Mononuclear cell (primary cell): ENCODE data around the gene MBOAT2. TPM values are rescaled to one million over a fixed set of nuclear protein-coding genes. Genes with fewer than 3 reads are reported as not detected.

Experiments
- H3K27me3 ChIP-seq: 2 replicates; pipeline ENCODE4 v1.6.0; 2011; ENCODE audit warnings: low read length, control low read depth; ENCODE audit not compliant: insufficient read depth
- H3K4me1 ChIP-seq: 2 replicates; pipeline ENCODE4 v1.5.1; 2011; ENCODE audit warnings: mild to moderate bottlenecking, low read length, control low read depth; ENCODE audit not compliant: insufficient read depth
- H3K4me3 ChIP-seq: 2 replicates; pipeline ENCODE4 v1.5.1; 2011; ENCODE audit warnings: mild to moderate bottlenecking, low read length, moderate library complexity
- H3K9me3 ChIP-seq: 2 replicates; pipeline ENCODE4 v1.5.1; 2011; ENCODE audit warnings: low read depth, mild to moderate bottlenecking, control low read depth, low read length
- total RNA-seq: library from RNA; depleted of rRNA; stranded (reverse); fragments of >200 nt; gene quantifications from one replicate; pipeline ENCODE4 v1.2.3, GENCODE V29; 2012

MBOAT2 gene
- total RNA-seq, 1 donor, result 9.2 TPM

- peak overlapping the region; percentile 47 for H3K4me3 ChIP-seq
- H3K27me3 ChIP-seq, result peaks cover 8% of the 10 kb centered on the region
- H3K4me1 ChIP-seq, result peaks cover 17% of the 10 kb centered on the region
- no peaks in the 10 kb centered on the region for H3K9me3 ChIP-seq
Measured at GRCh38 chr2:9003366-9003615, 193 bp downstream of the MBOAT2 start.

- Histone ChIP-seq H3K27me3 (peaks cover 8% of the 10 kb centered on the region), H3K9me3 (no peaks in the 10 kb centered on the region), H3K4me1 (peaks cover 17% of the 10 kb centered on the region), H3K4me3 (peak overlapping the region; percentile 47)
Measured at GRCh38 chr2:9002637-9003365, 683 bp downstream of the MBOAT2 start.

- peak overlapping the region; percentile 47 for H3K4me3 ChIP-seq
Measured at GRCh38 chr2:9002313-9002636, 1.2 kb downstream of the MBOAT2 start.

GRCh38 chr2:9001778-9002177, 1.7 kb downstream of the MBOAT2 start:
- no peak overlapping the region for H3K4me3 ChIP-seq
- H3K9me3 ChIP-seq, result no peaks in the 10 kb centered on the region
- peaks cover 21% of the 10 kb centered on the region for H3K4me1 ChIP-seq
- peaks cover 8% of the 10 kb centered on the region for H3K27me3 ChIP-seq

More at GRCh38 chr2:9002313-9002636, 1.2 kb downstream of the MBOAT2 start:
- H3K4me1 ChIP-seq, result peaks cover 17% of the 10 kb centered on the region
- no peaks in the 10 kb centered on the region for H3K9me3 ChIP-seq
- peaks cover 8% of the 10 kb centered on the region for H3K27me3 ChIP-seq

GRCh38 chr2:9001229-9001628, 2.3 kb downstream of the MBOAT2 start:
- peaks cover 8% of the 10 kb centered on the region for H3K27me3 ChIP-seq
- H3K9me3 ChIP-seq, result no peaks in the 10 kb centered on the region
- H3K4me3 ChIP-seq, result no peak overlapping the region
- peaks cover 27% of the 10 kb centered on the region for H3K4me1 ChIP-seq

- Histone ChIP-seq H3K9me3 (no peaks in the 10 kb centered on the region), H3K27me3 (peaks cover 8% of the 10 kb centered on the region), H3K4me1 (peaks cover 33% of the 10 kb centered on the region), H3K4me3 (no peak overlapping the region)
Measured at GRCh38 chr2:9000442-9000841, 3.0 kb downstream of the MBOAT2 start.

GRCh38 chr2:8999797-9000196, 3.7 kb downstream of the MBOAT2 start:
- peaks cover 8% of the 10 kb centered on the region for H3K27me3 ChIP-seq
- H3K4me3 ChIP-seq, result no peak overlapping the region
- H3K9me3 ChIP-seq, result no peaks in the 10 kb centered on the region
- H3K4me1 ChIP-seq, result peaks cover 33% of the 10 kb centered on the region

- no peak overlapping the region for H3K4me3 ChIP-seq
- H3K9me3 ChIP-seq, result no peaks in the 10 kb centered on the region
- H3K27me3 ChIP-seq, result peaks cover 8% of the 10 kb centered on the region
- peaks cover 27% of the 10 kb centered on the region for H3K4me1 ChIP-seq
Measured at GRCh38 chr2:8999102-8999446, 4.4 kb downstream of the MBOAT2 start.

- Histone ChIP-seq H3K4me3 (no peak overlapping the region), H3K4me1 (peaks cover 26% of the 10 kb centered on the region), H3K9me3 (no peaks in the 10 kb centered on the region), H3K27me3 (peaks cover 8% of the 10 kb centered on the region)
Measured at GRCh38 chr2:8998418-8999101, 4.9 kb downstream of the MBOAT2 start.

- Histone ChIP-seq H3K4me3 (no peak overlapping the region), H3K4me1 (peaks cover 22% of the 10 kb centered on the region), H3K9me3 (no peaks in the 10 kb centered on the region), H3K27me3 (peaks cover 7% of the 10 kb centered on the region)
Measured at GRCh38 chr2:8997631-8998030, 5.9 kb downstream of the MBOAT2 start.

- H3K27me3 ChIP-seq, result peaks cover 2% of the 10 kb centered on the region
- peaks cover 16% of the 10 kb centered on the region for H3K4me1 ChIP-seq
- H3K9me3 ChIP-seq, result no peaks in the 10 kb centered on the region
- H3K4me3 ChIP-seq, result no peak overlapping the region
Measured at GRCh38 chr2:8997108-8997507, 6.4 kb downstream of the MBOAT2 start.

- Histone ChIP-seq H3K4me1 (peaks cover 16% of the 10 kb centered on the region), H3K4me3 (no peak overlapping the region), H3K27me3 (no peaks in the 10 kb centered on the region), H3K9me3 (no peaks in the 10 kb centered on the region)
Measured at GRCh38 chr2:8996006-8996405, 7.5 kb downstream of the MBOAT2 start.

GRCh38 chr2:8994386-8994785, 9.1 kb downstream of the MBOAT2 start:
- H3K4me3 ChIP-seq, result no peak overlapping the region
- H3K27me3 ChIP-seq, result no peaks in the 10 kb centered on the region
- no peaks in the 10 kb centered on the region for H3K9me3 ChIP-seq
- peaks cover 16% of the 10 kb centered on the region for H3K4me1 ChIP-seq

- Histone ChIP-seq H3K27me3 (no peaks in the 10 kb centered on the region), H3K9me3 (no peaks in the 10 kb centered on the region), H3K4me1 (peaks cover 16% of the 10 kb centered on the region), H3K4me3 (no peak overlapping the region)
Measured at GRCh38 chr2:8993902-8994278, 9.6 kb downstream of the MBOAT2 start.

- Histone ChIP-seq H3K9me3 (no peaks in the 10 kb centered on the region), H3K4me3 (no peak overlapping the region), H3K4me1 (peaks cover 16% of the 10 kb centered on the region), H3K27me3 (no peaks in the 10 kb centered on the region)
Measured at GRCh38 chr2:8993196-8993901, 10.1 kb downstream of the MBOAT2 start.

- Histone ChIP-seq H3K4me3 (no peak overlapping the region), H3K27me3 (no peaks in the 10 kb centered on the region), H3K4me1 (peaks cover 16% of the 10 kb centered on the region), H3K9me3 (no peaks in the 10 kb centered on the region)
Measured at GRCh38 chr2:8992643-8993042, 10.8 kb downstream of the MBOAT2 start.
